ENCODE measurements around the gene CAMK2B.
A peak's percentile ranks its signal among the peaks of the same experiment; 100 is the strongest.

CAMK2B gene

DNA sequence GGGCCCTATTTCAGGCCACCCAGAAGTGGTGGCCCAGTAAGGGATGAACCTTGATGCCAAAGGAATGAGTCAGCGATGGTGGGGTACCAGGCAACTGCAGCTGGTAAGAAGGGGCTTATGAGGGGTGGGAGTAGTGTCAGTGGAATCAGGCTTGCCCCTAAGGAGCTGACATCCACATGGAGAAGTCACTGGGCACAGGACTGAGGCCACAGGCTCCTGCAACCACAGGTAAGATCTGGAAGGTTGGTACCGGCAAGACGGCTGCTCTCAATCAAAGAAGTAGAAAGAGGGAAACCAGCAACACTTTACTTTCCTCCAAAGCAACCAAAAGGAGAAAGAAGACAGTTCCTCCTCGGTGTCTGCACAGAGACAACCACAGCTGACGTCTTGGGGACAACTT, 138.7 kb downstream of the CAMK2B start:
- DNase-seq (ENCODE audit: low read depth) = no peak
- H3K4me3 ChIP-seq (ENCODE audit: low read length) = no peak overlapping the region
- no peak for TF ChIP-seq CTCF (conservative IDR thresholded peaks at IDR 0.05; ENCODE audit: low read length)

DNA sequence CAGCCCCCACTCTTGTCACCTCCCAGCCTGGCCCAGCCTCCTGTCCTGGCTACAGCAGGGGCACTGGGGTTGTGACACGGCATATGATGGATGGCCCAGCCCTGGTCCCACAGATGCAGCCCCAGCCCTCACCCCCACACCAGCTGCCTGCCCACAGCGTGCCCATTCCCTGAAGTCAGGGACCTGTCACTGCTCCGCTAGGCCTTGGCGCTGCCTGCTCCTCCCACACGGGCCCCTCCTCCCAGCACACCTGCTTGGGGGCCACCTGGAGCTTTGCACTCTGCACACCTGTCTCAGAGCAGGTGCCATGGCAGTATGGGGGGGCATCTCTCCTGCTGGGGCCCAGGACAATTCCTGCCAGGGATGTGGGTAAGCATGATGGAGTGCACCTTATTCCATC, 139.7 kb downstream of the CAMK2B start:
- no peak for TF ChIP-seq CTCF (conservative IDR thresholded peaks at IDR 0.05; ENCODE audit: low read length)
- no peak overlapping the region for H3K4me3 ChIP-seq (ENCODE audit: low read length)
- DNase-seq (ENCODE audit: low read depth) = no peak

DNA sequence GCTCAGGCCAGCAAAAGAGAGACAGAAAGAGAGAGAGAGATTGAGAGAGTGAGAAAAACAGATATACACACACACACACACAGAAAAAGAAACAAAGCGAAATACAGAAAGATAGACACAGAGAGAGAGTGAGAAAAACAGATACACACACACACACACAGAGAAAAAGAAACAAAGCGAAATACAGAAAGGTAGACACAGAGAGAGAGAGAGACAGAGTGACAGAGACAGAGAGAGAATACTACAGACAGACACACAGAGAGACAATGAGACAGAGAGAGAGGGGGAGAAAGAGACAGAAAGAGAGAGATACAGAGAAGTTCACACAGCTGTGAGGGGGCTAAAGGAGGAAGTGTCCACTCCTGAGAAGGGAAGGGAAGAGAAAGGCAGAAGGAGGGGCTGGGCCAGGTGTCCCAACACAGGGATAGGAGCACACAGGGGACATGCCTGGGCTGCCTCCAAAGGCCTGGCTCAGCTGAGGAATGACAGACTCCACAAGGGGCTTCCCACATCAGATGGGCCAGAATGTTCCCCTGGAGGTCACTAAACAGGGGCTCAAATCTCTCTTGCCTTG, 140.4 kb downstream of the CAMK2B start:
- no peak overlapping the region for H3K4me3 ChIP-seq (ENCODE audit: low read length)
- DNase-seq (ENCODE audit: low read depth) = no peak
- TF ChIP-seq CTCF (conservative IDR thresholded peaks at IDR 0.05; ENCODE audit: low read length) = no peak

DNA sequence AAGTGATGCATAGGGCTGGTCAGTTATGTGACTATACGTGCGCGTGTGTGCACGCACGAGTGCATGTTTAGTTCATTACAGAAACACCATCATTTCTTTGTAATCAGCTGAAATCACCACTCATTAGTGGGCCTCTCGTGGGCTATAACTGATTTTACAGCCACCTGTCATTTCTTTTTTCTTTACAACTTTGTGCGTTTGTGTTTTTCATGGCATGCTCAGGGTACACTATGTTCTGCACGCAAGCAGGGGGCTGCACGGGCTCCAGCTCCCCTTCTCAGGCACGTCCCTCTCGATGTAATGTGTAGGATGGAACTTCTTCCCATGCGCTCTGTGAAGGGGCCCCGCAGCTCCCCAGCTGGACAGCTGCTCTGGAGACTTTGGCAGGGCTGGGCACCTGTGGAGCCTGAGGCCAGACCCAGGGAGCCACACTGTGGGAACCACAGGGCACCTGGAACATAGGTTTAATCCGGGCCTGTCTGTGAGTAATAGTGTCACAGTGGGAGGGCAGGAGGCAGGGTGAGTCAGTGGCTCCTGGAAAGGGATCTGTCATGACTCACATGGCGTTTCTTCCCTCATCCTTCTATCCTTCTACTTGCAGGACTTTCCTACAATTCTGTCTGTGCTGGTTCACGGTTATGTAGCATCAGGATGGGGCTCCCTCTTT, 141.1 kb downstream of the CAMK2B start:
- no peak overlapping the region for H3K4me3 ChIP-seq (ENCODE audit: low read length)
- TF ChIP-seq CTCF (conservative IDR thresholded peaks at IDR 0.05; ENCODE audit: low read length) = no peak
- peak; percentile 70 for DNase-seq (ENCODE audit: low read depth)

DNA sequence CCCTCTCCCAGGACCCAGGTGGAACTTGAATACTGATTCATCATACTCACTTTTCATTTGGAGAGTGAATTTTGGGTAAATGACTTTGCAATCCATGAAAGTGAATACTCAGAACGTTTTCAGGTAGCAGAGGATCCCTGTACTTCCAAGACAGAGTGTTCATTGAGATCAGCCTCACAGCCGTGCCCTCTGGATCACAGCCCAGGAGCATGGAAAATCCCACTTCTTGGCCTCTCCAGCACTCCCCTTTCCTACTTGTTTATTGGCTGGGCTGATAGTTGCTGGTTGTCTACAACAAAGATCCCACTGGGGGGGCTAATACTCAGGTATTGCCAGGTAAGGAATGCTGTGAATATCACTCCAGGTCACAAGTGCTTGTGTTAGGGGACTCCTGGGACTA, 142.0 kb downstream of the CAMK2B start:
- TF ChIP-seq CTCF (conservative IDR thresholded peaks at IDR 0.05; ENCODE audit: low read length) = no peak
- no peak for DNase-seq (ENCODE audit: low read depth)
- no peak overlapping the region for H3K4me3 ChIP-seq (ENCODE audit: low read length)

GRCh38 chr7:44182827-44183226, 142.6 kb downstream of the CAMK2B start:
- DNase-seq (ENCODE audit: low read depth) = no peak
- no peak overlapping the region for H3K4me3 ChIP-seq (ENCODE audit: low read length)
- TF ChIP-seq CTCF (conservative IDR thresholded peaks at IDR 0.05; ENCODE audit: low read length) = no peak

DNA sequence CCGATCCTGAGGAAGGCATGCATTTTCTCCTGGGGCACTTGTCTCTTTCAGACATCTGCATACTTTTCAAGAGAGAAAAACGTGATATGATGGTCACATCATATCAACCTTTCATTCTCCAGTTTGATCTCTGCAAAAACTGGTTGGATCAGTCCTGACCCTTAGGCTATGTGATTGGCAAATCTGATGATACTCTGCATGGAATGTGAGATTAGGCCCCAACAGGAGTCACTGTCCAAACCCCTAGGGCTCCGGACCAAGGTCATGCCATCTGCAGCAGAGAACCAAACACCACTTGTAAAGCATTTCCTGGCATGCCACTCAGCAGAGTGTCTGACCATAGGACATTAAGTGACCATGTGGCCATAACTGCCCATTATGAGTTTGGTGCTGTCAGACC, 144.8 kb downstream of the CAMK2B start:
- DNase-seq (ENCODE audit: low read depth) = no peak
- TF ChIP-seq CTCF (conservative IDR thresholded peaks at IDR 0.05; ENCODE audit: low read length) = no peak
- H3K4me3 ChIP-seq (ENCODE audit: low read length) = no peak overlapping the region
